ENCODE data around the gene PDCD1. TPM values are rescaled to one million over a fixed set of nuclear protein-coding genes. Genes with fewer than 3 reads are reported as not detected.

Gene PDCD1
- total and polyA plus RNA-seq, 2 of the 13 experiments (the other 11 are each of a cell fraction or from before 2014, with no cell fraction given), result 0.04 TPM; not detected in 1

- no peak for TF ChIP-seq CEBPZ (IDR thresholded peaks at IDR 0.05; ENCODE audit: low read length)
- TF ChIP-seq BORCS8-MEF2B (CRISPR knock-in tag; IDR thresholded peaks at IDR 0.05), result 0 out of 2 replicates have a peak, but pooled peaks have one; percentile 3
- 0 out of 2 replicates have a peak, but pooled peaks have one; percentile 36 for TF ChIP-seq HNRNPL (IDR thresholded peaks at IDR 0.05; ENCODE audit: low read depth, low read length)
- TF ChIP-seq ZSCAN30 (CRISPR knock-in tag; IDR thresholded peaks at IDR 0.05), result no peak
- no peak for TF ChIP-seq ZNF790 (CRISPR knock-in tag; IDR thresholded peaks at IDR 0.05; ENCODE audit: borderline replicate concordance)
- no peak for TF ChIP-seq MXD3 (CRISPR knock-in tag; IDR thresholded peaks at IDR 0.05)
- no peak for TF ChIP-seq ZNF773 (CRISPR knock-in tag; IDR thresholded peaks at IDR 0.05; ENCODE audit: borderline replicate concordance)
These were observed 5.6 kb downstream of the PDCD1 start (continued) for GRCh38 chr2:241852981-241853631.
